Measurements from ENCODE around the gene MAG. TPM values are rescaled to one million over a fixed set of nuclear protein-coding genes. Genes with fewer than 3 reads are reported as not detected.

Gene MAG
- total and polyA plus RNA-seq, 9 of the 15 experiments (the other 6 are each of a cell fraction or from before 2014, with no cell fraction given) = 0.11 to 10.0 (median 1.6) TPM

DNA sequence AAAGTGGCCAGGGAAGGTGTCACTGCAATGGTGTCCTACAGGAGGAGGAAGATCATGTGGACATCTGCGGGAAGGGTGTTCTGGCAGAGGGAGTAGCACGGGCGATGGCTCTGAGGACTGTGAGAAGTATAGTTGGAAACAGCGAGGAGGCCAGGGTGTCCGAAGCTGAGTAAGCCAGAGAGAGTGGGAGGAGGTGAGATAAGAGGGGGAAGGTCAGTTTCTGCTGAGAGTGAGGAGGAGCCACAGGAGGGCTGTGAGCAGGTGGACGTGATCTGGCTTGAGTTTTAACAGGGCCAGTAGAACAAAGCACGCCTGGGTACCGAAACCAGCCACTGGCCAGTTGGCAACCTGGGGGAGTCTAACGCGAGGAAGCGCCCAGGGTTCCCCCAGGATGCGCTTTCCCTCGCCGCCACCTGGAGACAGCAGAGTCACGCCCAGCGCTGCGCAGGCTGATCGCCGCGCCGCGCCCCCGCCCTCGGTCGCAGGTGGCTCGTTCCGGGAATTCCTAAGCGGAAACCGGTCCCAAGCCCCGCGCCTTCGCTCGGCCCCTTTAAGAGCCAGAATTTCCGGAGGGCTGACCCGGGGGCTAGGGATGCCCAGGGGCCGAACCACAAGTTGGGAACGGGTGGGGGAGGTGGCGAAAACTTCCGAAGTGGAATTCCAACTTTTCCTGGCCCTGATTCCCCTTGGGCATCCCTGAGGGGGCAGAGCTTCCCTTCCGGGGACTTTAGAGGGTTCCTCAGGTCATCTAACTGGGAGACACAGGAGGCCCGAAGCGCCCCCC, 44.2 kb upstream of the MAG start:
- peak overlapping the region; percentile 61 for H3K4me3 ChIP-seq
- H3K27me3 ChIP-seq (ENCODE audit: control insufficient read depth in 2 of 2, insufficient read depth in 2 of 2, low read length in 2 of 2) = no peaks in the 10 kb centered on the region
- no peaks in the 10 kb centered on the region; the same call in 1 of the 2 replicates for H4K20me1 ChIP-seq (replicated peaks; ENCODE audit: control insufficient read depth, insufficient read depth, low read length)
- under 1% methylated on average over 40 of the region's 42 CpGs for WGBS (ENCODE audit: insufficient coverage, low coverage, missing lambda C conversion rate)
- DNase-seq (ENCODE audit: extremely low read depth in 1 of 4, low spot score in 3 of 4) = peak; percentile 80 to 92 (median 83)
- ChIA-PET CTCF (ENCODE audit: low intra/inter-chr PET ratio) (interaction anchor here (0.7 to 1.3 kb wide), 4 partner anchors 22 to 596 kb away, joined by 3 to 6 read pairs (median 3); partner anchors contain the start of gene USF2), POLR2A (interaction anchor here (1.0 kb wide), 1 partner anchor 22 kb away, joined by 3 read pairs; no protein-coding TSS in a partner anchor)
- peak; percentile 88 for FAIRE-seq
- H3K4me1 ChIP-seq (replicated peaks in 1 of 2; ENCODE audit: control insufficient read depth in 2 of 2, insufficient read depth in 2 of 2, low read length in 2 of 2) = peaks cover 17 to 30% of the 10 kb centered on the region in 2 experiments; a peak in 4 of 5 replicates
- ATAC-seq = peak; percentile 83
- H3K36me3 ChIP-seq (ENCODE audit: control insufficient read depth, insufficient read depth, low read length) = peaks cover 25% of the 10 kb centered on the region; the same call in 2 of the 3 replicates
- peak overlapping the region; percentile 96 for H3K27ac ChIP-seq (ENCODE audit: extremely low read depth, low read depth, low read length)
- no peaks in the 10 kb centered on the region for H3K9me1 ChIP-seq (ENCODE audit: control insufficient read depth, insufficient read depth, low read length)
- peak overlapping the region; percentile 94 for H3K4me2 ChIP-seq (ENCODE audit: insufficient read depth, low read length)
- in situ Hi-C loops (cut with MboI) = no loop called here
- H3K9ac ChIP-seq (ENCODE audit: insufficient read depth in 1 of 2, low read depth in 2 of 2, low read length in 2 of 2) = peak overlapping the region; percentile 81 to 92
- H2AFZ ChIP-seq (ENCODE audit: low read depth, low read length) = peak overlapping the region; percentile 99
- intact Hi-C loops (cut with micrococcal nuclease) = loop anchor here (2.0 to 5.0 kb wide), 4 partner anchors 27 to 95 kb away; partner anchors contain the start of gene FXYD5
- BruUV-seq (replicated peaks) = TSS peak; percentile 95
- H3K9me3 ChIP-seq (replicated peaks; ENCODE audit: control insufficient read depth, insufficient read depth, low read depth, low read length) = peaks cover 4% of the 10 kb centered on the region; the same call in 1 of the 2 replicates
- H3K79me2 ChIP-seq (ENCODE audit: control insufficient read depth, insufficient read depth, low read length) = peaks cover 32% of the 10 kb centered on the region
- TF ChIP-seq HIVEP1 (CRISPR knock-in tag; IDR thresholded peaks at IDR 0.05) = peak; percentile 50; the same call in 1 of the 2 replicates
- no peak for TF ChIP-seq E2F5 (CRISPR knock-in tag; IDR thresholded peaks at IDR 0.05)
- no peak for TF ChIP-seq HEY1 (CRISPR knock-in tag; IDR thresholded peaks at IDR 0.05; ENCODE audit: borderline replicate concordance)
- TF ChIP-seq MCM7 (IDR thresholded peaks at IDR 0.05) = no peak
- no peak for TF ChIP-seq SMAD2 (IDR thresholded peaks at IDR 0.05; ENCODE audit: low read depth, low read length)
- no peak for TF ChIP-seq JUNB (CRISPR knock-in tag; conservative IDR thresholded peaks at IDR 0.05)
- no peak for TF ChIP-seq ZNF140 (CRISPR knock-in tag; IDR thresholded peaks at IDR 0.05)
- TF ChIP-seq ZBTB17 (CRISPR knock-in tag; IDR thresholded peaks at IDR 0.05) = 0 out of 2 replicates have a peak, but pooled peaks have one; percentile 22
- peak; percentile 84 for TF ChIP-seq MYC (IDR thresholded peaks at IDR 0.05; ENCODE audit: low read depth, low read length)
- TF ChIP-seq MYC (CRISPR knock-in tag; IDR thresholded peaks at IDR 0.05; ENCODE audit: borderline replicate concordance, low read depth) = 0 out of 2 replicates have a peak, but pooled peaks have one; percentile 34
- no peak for TF ChIP-seq ARHGAP35 (IDR thresholded peaks at IDR 0.05; ENCODE audit: partially characterized antibody)
- TF ChIP-seq SAFB (IDR thresholded peaks at IDR 0.05; ENCODE audit: borderline replicate concordance, low read depth, low read length) = no peak
- peak; percentile 95 to 98 for TF ChIP-seq KDM1A (IDR thresholded peaks at IDR 0.05)
- TF ChIP-seq WHSC1 (IDR thresholded peaks at IDR 0.05; ENCODE audit: low read length) = no peak
- no peak for TF ChIP-seq ESRRB (CRISPR knock-in tag; IDR thresholded peaks at IDR 0.05; ENCODE audit: borderline replicate concordance)
- TF ChIP-seq ZNF3 (CRISPR knock-in tag; IDR thresholded peaks at IDR 0.05) = no peak
- no peak for TF ChIP-seq TCF7 (IDR thresholded peaks at IDR 0.05; ENCODE audit: borderline replicate concordance)
- no peak for TF ChIP-seq ZNF444 (CRISPR knock-in tag; IDR thresholded peaks at IDR 0.05)
- TF ChIP-seq KLF13 (tag; IDR thresholded peaks at IDR 0.05; ENCODE audit: borderline replicate concordance, low read depth) = no peak
- no peak for TF ChIP-seq MECOM (CRISPR knock-in tag; IDR thresholded peaks at IDR 0.05)
- no peak for TF ChIP-seq ZNF445 (CRISPR knock-in tag; IDR thresholded peaks at IDR 0.05; ENCODE audit: low read depth)
- no peak for TF ChIP-seq SETDB1 (IDR thresholded peaks at IDR 0.05; ENCODE audit: low read length)
- TF ChIP-seq PCBP2 (IDR thresholded peaks at IDR 0.05; ENCODE audit: low read depth, low read length, poor library complexity, severe bottlenecking) = no peak
- TF ChIP-seq MCM5 (IDR thresholded peaks at IDR 0.05; ENCODE audit: low read depth) = no peak
- TF ChIP-seq ZNF347 (CRISPR knock-in tag; IDR thresholded peaks at IDR 0.05; ENCODE audit: low read depth) = no peak

Data from K562 (cell line).